ENCODE results near the gene GPR137B.

GPR137B gene

DNA sequence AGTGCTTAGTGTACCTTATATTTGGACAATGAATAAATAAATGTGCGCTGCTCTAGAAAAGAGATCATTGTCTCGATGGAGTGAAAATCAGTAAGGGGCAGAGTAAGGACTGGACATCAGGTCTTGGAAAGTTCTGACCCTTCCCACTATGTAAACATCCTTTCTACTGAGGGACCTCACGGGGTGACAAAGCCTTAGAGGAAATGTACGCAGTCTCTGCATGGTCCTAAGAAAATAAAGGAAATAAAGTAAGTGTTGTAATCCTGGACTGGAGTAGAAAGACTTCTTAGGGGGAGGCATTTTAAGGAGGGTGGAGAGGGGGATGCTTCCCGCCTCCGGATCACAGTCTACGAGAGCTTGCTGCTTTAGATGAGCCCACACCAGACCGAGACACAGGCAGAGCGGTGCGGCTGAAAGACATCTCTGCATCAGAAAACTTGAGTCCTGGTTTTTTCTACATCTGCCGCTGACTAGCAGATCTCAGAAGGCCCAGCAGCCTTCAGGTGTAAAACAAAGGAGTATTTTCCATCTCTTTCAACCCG lies 22.3 kb upstream of the GPR137B start:
- Histone ChIP-seq H3K9ac (ENCODE audit: low read length) (no peak overlapping the region), H3K36me3 (ENCODE audit: control insufficient read depth, insufficient read depth, low read length) (no peaks in the 10 kb centered on the region), H3K9me3 (ENCODE audit: control insufficient read depth, insufficient read depth, low read depth, low read length) (no peaks in the 10 kb centered on the region), H3K27me3 (ENCODE audit: control insufficient read depth, insufficient read depth, low read length) (no peaks in the 10 kb centered on the region), H3K27ac (ENCODE audit: low read depth, low read length) (no peak overlapping the region), H3K4me1 (ENCODE audit: control insufficient read depth, insufficient read depth, low read length) (peaks cover 5% of the 10 kb centered on the region; the same call in 1 of the 2 replicates), H3K4me3 (ENCODE audit: low read depth, low read length) (no peak overlapping the region)

DNA sequence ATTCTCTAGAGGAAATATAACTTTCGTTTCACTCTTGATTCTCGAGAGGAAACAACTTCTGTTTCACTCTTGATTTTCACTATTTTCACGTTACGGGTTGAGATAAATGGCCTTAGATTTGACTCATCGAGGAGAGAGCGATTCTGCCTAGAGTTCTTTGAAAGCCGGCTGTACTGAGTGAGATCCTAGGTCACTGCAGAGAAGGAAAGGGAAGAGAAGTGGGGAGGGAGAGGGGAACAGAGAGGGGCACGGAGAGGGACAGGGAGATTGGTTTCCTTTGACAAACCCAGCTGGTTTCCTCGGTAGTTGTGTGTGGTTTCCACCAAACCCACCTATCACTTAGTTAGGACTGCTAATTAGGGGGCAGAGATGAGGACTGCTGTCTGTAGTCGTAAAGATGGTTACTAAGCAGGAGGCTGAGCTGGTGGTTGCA lies 21.6 kb upstream of the GPR137B start:
- no peaks in the 10 kb centered on the region for H3K9me3 ChIP-seq (ENCODE audit: control insufficient read depth, insufficient read depth, low read depth, low read length)
- no peak overlapping the region for H3K27ac ChIP-seq (ENCODE audit: low read depth, low read length)
- H3K4me1 ChIP-seq (ENCODE audit: control insufficient read depth, insufficient read depth, low read length), result peaks cover 5% of the 10 kb centered on the region; the same call in 1 of the 2 replicates
- H3K36me3 ChIP-seq (ENCODE audit: control insufficient read depth, insufficient read depth, low read length), result no peaks in the 10 kb centered on the region
- H3K4me3 ChIP-seq (ENCODE audit: low read depth, low read length), result no peak overlapping the region
- no peak overlapping the region for H3K9ac ChIP-seq (ENCODE audit: low read length)
- H3K27me3 ChIP-seq (ENCODE audit: control insufficient read depth, insufficient read depth, low read length), result no peaks in the 10 kb centered on the region

DNA sequence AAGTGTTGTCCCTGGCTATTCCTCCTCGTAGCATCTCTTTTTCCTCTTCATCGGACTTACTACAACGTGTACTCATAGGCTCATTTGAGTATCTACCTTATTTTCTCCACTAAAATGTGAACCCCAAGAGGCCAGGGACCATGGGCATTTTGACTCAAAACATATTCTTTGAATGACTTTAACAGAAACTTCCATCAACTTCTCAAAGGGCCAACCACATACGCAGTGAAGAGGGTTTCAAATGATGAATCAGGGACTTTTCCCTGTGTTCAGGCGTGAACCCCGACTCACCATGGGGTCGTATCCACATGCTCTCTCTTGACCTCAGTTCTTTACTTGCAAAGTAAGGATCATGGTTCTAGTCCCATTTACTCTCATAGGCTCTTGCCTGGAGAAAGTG lies 20.2 kb upstream of the GPR137B start:
- Histone ChIP-seq H3K9ac (ENCODE audit: low read length) (no peak overlapping the region), H3K9me3 (ENCODE audit: control insufficient read depth, insufficient read depth, low read depth, low read length) (no peaks in the 10 kb centered on the region), H3K4me1 (ENCODE audit: control insufficient read depth, insufficient read depth, low read length) (peaks cover 5% of the 10 kb centered on the region; the same call in 1 of the 2 replicates), H3K27ac (ENCODE audit: low read depth, low read length) (no peak overlapping the region), H3K27me3 (ENCODE audit: control insufficient read depth, insufficient read depth, low read length) (no peaks in the 10 kb centered on the region), H3K36me3 (ENCODE audit: control insufficient read depth, insufficient read depth, low read length) (no peaks in the 10 kb centered on the region), H3K4me3 (ENCODE audit: low read depth, low read length) (no peak overlapping the region)

DNA sequence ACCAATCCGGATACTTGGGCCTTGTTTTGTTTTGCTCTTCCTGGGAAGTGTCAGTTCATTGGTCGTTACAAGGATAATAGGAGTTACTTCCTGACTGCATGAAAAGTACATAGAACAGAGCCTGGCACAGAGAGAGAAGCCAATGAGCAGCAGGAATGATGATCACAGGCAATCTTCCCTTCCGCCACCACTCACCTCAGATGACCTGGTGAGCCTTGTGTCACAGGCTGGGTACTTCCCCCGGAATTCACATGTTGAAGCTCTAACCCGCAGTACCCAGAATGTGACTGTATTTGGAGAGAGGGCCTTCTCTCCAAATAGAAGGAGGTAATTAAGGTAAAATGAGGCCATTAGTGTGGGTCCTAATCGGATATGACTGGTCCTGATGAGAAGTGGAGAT lies 18.8 kb upstream of the GPR137B start:
- no peak overlapping the region for H3K27ac ChIP-seq (ENCODE audit: low read depth, low read length)
- no peaks in the 10 kb centered on the region for H3K4me1 ChIP-seq (ENCODE audit: control insufficient read depth, insufficient read depth, low read length)
- no peak overlapping the region for H3K4me3 ChIP-seq (ENCODE audit: low read depth, low read length)
- no peaks in the 10 kb centered on the region for H3K27me3 ChIP-seq (ENCODE audit: control insufficient read depth, insufficient read depth, low read length)
- H3K36me3 ChIP-seq (ENCODE audit: control insufficient read depth, insufficient read depth, low read length), result no peaks in the 10 kb centered on the region
- no peak overlapping the region for H3K9ac ChIP-seq (ENCODE audit: low read length)
- H3K9me3 ChIP-seq (ENCODE audit: control insufficient read depth, insufficient read depth, low read depth, low read length), result no peaks in the 10 kb centered on the region

DNA sequence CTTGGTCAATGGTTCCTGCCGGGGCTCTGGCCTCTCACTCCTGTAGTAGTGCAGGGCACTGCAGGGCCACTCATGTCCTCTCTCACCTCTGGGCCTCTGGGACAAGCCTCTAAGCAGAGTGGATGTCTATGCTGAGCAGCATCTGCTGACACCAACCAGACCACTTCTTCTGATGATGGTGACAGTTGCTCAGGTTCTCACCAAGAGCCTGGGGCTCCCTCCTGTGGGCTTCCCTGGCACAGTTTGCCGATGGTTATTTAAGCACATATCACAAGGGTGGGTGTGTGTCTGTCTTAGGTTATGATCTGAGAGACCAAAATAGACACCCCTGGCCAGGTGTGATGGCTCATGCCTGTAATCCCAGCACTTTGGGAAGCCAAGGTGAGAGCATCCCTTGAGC lies 17.4 kb upstream of the GPR137B start:
- Histone ChIP-seq H3K4me3 (ENCODE audit: low read depth, low read length) (no peak overlapping the region), H3K36me3 (ENCODE audit: control insufficient read depth, insufficient read depth, low read length) (no peaks in the 10 kb centered on the region), H3K27me3 (ENCODE audit: control insufficient read depth, insufficient read depth, low read length) (no peaks in the 10 kb centered on the region), H3K4me1 (ENCODE audit: control insufficient read depth, insufficient read depth, low read length) (peaks cover 12% of the 10 kb centered on the region), H3K27ac (ENCODE audit: low read depth, low read length) (no peak overlapping the region), H3K9me3 (ENCODE audit: control insufficient read depth, insufficient read depth, low read depth, low read length) (no peaks in the 10 kb centered on the region), H3K9ac (ENCODE audit: low read length) (no peak overlapping the region)

DNA sequence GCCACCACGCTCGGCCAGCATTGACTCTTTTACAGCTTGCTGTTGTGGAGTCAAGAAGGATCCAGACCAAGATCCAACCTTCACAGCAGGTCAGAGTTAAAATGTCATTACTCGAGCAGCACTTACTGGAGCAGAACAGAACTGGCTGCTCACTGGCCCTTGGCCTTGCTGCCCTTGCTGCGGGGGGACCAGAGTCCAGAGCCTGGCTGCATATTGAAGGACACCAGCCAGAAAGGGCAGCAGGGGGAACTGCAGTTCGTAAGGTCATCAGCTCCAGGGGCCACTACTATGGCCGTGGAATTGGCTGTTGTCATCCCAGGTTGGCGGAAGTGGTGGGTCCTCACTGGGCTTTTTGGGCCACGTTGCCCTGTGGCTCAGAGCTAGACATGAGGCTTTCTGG lies 15.3 kb upstream of the GPR137B start:
- Histone ChIP-seq H3K4me3 (ENCODE audit: low read depth, low read length) (no peak overlapping the region), H3K27ac (ENCODE audit: low read depth, low read length) (no peak overlapping the region), H3K9me3 (ENCODE audit: control insufficient read depth, insufficient read depth, low read depth, low read length) (no peaks in the 10 kb centered on the region), H3K9ac (ENCODE audit: low read length) (no peak overlapping the region), H3K27me3 (ENCODE audit: control insufficient read depth, insufficient read depth, low read length) (no peaks in the 10 kb centered on the region), H3K36me3 (ENCODE audit: control insufficient read depth, insufficient read depth, low read length) (no peaks in the 10 kb centered on the region), H3K4me1 (ENCODE audit: control insufficient read depth, insufficient read depth, low read length) (peaks cover 12% of the 10 kb centered on the region)

DNA sequence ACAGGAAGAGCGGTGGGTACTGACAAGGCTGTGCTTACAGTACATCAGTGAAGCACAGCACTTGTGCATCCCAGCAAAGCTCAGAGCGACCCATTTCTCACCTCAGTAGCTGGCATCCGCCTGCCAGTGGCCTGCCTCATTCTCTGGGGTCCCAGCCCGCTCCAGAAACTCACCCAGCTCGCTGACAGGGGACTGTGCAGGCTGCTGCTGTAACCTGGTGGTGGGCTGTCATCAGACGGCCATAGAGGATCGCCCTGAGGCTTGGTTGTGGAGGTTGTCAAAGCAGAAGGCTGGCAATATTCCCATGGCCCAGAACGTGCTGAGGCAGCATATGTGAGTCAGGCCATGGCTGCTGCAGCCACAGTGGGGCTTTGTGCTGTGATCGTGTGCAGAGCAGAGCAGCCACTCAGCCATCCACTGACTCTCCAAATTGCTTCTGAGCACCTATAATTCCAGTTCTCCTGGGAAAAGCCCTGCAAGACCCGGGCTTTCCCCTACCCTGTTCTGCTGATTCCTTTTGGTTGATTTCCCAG lies 13.6 kb upstream of the GPR137B start:
- H3K27me3 ChIP-seq (ENCODE audit: control insufficient read depth, insufficient read depth, low read length), result no peaks in the 10 kb centered on the region
- no peak overlapping the region for H3K9ac ChIP-seq (ENCODE audit: low read length)
- H3K4me1 ChIP-seq (ENCODE audit: control insufficient read depth, insufficient read depth, low read length), result peaks cover 12% of the 10 kb centered on the region
- H3K4me3 ChIP-seq (ENCODE audit: low read depth, low read length), result no peak overlapping the region
- no peak overlapping the region for H3K27ac ChIP-seq (ENCODE audit: low read depth, low read length)
- no peaks in the 10 kb centered on the region for H3K36me3 ChIP-seq (ENCODE audit: control insufficient read depth, insufficient read depth, low read length)
- H3K9me3 ChIP-seq (ENCODE audit: control insufficient read depth, insufficient read depth, low read depth, low read length), result no peaks in the 10 kb centered on the region

DNA sequence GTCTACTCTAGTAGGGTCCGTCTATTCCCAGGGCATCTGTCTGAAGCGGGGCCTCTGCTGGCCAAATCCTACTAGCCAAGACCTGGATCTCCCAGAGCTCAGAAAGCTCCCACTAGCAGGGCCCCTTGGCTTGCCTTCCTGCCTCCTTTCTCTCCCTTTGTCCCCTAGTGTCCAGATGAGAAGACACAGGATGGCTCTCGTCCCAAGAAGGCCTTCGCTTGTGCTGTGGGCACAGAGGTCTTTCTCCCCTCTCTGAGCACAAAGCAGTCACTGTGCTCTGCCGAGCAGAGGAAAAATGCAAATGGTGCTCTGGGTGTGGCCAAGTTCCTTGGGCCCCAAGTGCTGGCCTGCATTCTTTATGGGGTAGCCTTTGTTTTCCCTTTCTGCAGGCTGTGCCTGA lies 13.0 kb upstream of the GPR137B start:
- Histone ChIP-seq H3K27me3 (ENCODE audit: control insufficient read depth, insufficient read depth, low read length) (no peaks in the 10 kb centered on the region), H3K36me3 (ENCODE audit: control insufficient read depth, insufficient read depth, low read length) (no peaks in the 10 kb centered on the region), H3K27ac (ENCODE audit: low read depth, low read length) (peak overlapping the region; percentile 50; the same call in 1 of the 2 replicates), H3K4me3 (ENCODE audit: low read depth, low read length) (no peak overlapping the region), H3K4me1 (ENCODE audit: control insufficient read depth, insufficient read depth, low read length) (peaks cover 12% of the 10 kb centered on the region), H3K9ac (ENCODE audit: low read length) (no peak overlapping the region), H3K9me3 (ENCODE audit: control insufficient read depth, insufficient read depth, low read depth, low read length) (no peaks in the 10 kb centered on the region)

DNA sequence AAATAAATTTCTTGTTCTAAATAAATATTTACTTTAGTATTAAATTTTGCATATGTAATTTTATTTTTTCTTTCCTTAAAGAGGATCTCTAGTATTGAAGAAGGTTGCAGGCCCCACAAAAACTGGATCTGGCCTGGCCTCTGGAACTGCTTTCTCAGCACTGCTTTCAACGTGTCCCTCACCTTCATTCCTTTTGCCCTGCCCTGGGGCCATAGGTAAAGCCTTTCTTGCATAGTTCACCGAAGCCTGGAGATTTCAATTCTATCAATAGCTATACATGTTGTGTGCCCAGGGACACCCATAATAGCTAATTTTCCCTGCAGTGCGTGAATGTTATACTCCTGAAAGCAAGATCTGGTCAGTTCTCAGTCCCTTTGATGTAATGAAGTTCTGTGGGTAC lies 12.0 kb upstream of the GPR137B start:
- Histone ChIP-seq H3K27me3 (ENCODE audit: control insufficient read depth, insufficient read depth, low read length) (peaks cover 5% of the 10 kb centered on the region; the same call in 1 of the 2 replicates), H3K4me1 (ENCODE audit: control insufficient read depth, insufficient read depth, low read length) (peaks cover 12% of the 10 kb centered on the region), H3K4me3 (ENCODE audit: low read depth, low read length) (no peak overlapping the region), H3K36me3 (ENCODE audit: control insufficient read depth, insufficient read depth, low read length) (no peaks in the 10 kb centered on the region), H3K9me3 (ENCODE audit: control insufficient read depth, insufficient read depth, low read depth, low read length) (no peaks in the 10 kb centered on the region), H3K9ac (ENCODE audit: low read length) (no peak overlapping the region), H3K27ac (ENCODE audit: low read depth, low read length) (no peak overlapping the region)

DNA sequence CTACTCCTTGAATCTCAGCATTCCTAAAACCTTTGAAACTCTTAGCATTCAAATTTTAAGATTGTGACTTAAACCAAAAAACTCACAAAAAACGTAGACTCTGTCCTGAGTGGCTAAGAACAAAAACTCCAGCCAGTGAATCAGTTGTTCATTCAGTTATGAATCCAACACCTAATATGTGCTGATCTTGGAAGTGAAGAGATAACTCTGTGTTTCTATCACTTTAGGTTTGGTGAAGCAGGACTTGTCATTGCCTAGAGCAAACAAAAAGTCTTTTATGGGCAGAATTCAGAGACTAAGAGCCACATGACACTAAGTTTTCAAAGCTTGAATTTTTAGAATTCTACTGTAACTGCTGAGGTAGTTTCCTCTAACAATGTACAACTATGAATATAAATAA lies 10.4 kb upstream of the GPR137B start:
- Histone ChIP-seq H3K9me3 (ENCODE audit: control insufficient read depth, insufficient read depth, low read depth, low read length) (no peaks in the 10 kb centered on the region), H3K27ac (ENCODE audit: low read depth, low read length) (no peak overlapping the region), H3K9ac (ENCODE audit: low read length) (no peak overlapping the region), H3K36me3 (ENCODE audit: control insufficient read depth, insufficient read depth, low read length) (no peaks in the 10 kb centered on the region), H3K27me3 (ENCODE audit: control insufficient read depth, insufficient read depth, low read length) (peaks cover 7% of the 10 kb centered on the region; the same call in 1 of the 2 replicates), H3K4me1 (ENCODE audit: control insufficient read depth, insufficient read depth, low read length) (peaks cover 12% of the 10 kb centered on the region), H3K4me3 (ENCODE audit: low read depth, low read length) (no peak overlapping the region)

DNA sequence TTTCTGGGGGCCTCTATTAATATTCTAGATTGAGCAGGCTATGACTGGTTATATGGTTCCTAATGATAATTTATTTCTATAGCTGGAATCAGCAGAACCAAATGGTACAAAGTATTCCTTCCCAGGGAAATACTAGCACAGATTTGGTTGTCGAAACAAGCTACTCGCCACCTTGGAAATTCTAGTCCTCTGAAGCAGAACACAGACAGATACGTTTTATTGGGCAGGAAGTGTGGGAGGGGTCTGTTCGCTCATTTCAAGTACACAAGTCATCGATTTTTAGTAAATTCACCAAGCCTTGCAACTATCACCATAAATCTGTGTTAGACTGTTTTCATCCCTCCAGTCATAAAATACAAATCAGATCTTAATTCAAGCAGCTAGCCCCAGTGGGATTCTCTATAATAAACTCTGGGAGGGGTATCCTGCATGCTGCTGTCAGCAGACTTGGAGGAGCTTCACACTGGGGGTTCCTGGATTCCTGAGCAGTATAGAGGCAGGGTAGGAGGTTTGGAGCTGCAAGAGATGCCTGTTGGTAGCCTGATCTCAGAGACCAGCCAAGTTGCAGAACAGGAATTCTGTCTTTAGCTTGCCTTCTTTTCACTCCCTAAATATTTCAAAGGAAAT lies 9.8 kb upstream of the GPR137B start:
- H3K36me3 ChIP-seq (ENCODE audit: control insufficient read depth, insufficient read depth, low read length), result no peaks in the 10 kb centered on the region
- H3K9me3 ChIP-seq (ENCODE audit: control insufficient read depth, insufficient read depth, low read depth, low read length), result no peaks in the 10 kb centered on the region
- no peak overlapping the region for H3K9ac ChIP-seq (ENCODE audit: low read length)
- H3K4me1 ChIP-seq (ENCODE audit: control insufficient read depth, insufficient read depth, low read length), result peaks cover 12% of the 10 kb centered on the region
- no peak overlapping the region for H3K4me3 ChIP-seq (ENCODE audit: low read depth, low read length)
- no peak overlapping the region for H3K27ac ChIP-seq (ENCODE audit: low read depth, low read length)
- peaks cover 7% of the 10 kb centered on the region; the same call in 1 of the 2 replicates for H3K27me3 ChIP-seq (ENCODE audit: control insufficient read depth, insufficient read depth, low read length)
